Measurements from ENCODE around the gene OR6M1.

OR6M1 gene

DNA sequence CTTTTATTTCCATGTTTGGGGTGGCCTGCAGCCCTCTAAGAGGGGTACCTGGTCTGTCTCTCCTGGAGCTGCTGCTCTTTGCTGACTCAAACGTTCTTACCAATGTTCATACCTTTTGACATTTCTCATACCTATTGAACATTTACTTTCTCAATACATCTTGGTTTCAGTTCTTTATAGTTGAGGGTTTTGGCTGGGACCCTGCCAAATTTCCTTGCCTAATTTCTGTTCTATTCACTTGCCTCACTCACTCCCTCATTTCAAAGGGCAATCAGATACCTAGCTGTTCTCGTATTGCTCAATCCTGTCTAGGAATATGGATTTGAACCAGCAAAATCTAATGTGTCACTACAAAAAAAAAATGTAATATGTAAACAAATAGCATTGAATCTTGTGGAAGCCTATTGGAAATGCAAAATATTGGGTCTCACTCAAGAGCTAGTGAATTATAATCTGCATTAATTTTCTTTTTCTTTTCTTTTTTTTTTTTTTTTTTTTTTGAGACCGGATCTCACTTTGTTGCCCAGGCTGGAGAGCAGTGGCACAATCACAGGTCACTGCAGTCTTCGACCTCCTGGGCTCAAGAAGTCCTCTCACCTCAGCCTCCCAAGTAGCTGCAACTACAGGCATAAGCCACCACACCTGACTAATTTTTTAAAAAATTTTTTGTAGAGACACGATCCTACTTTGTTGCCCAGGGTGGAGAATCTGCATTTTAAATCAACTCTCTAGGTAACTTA lies 7.5 kb downstream of the OR6M1 start:
- Histone ChIP-seq H2AFZ (ENCODE audit: low read length) (no peak overlapping the region), H3K18ac (ENCODE audit: low read length) (no peak overlapping the region), H3K4ac (ENCODE audit: low read length) (no peak overlapping the region), H2BK120ac (ENCODE audit: low read depth, low read length) (no peak overlapping the region), H3K14ac (ENCODE audit: low read length) (no peak overlapping the region), H2BK5ac (ENCODE audit: low read length) (no peak overlapping the region), H3K4me2 (ENCODE audit: insufficient read depth, low read length, poor library complexity, severe bottlenecking) (no peak overlapping the region), H3K27me3 (ENCODE audit: control insufficient read depth in 3 of 3, insufficient read depth in 3 of 3, low read depth in 1 of 3, low read length in 3 of 3) (no peaks in the 10 kb centered on the region), H3K27ac (replicated peaks; ENCODE audit: low read length) (no peak overlapping the region), H2AK5ac (ENCODE audit: low read depth, low read length) (no peak overlapping the region), H3K4me3 (ENCODE audit: low read length in 2 of 2) (no peak overlapping the region), H2BK12ac (ENCODE audit: low read length) (no peak overlapping the region), H3K79me1 (ENCODE audit: low read depth, low read length) (no peaks in the 10 kb centered on the region), H3K23ac (ENCODE audit: low read depth, low read length, poor library complexity) (no peak overlapping the region), H4K8ac (ENCODE audit: low read depth, low read length) (no peak overlapping the region), H3K36me3 (replicated peaks in 1 of 2; ENCODE audit: control insufficient read depth in 2 of 2, insufficient read depth in 2 of 2, low read length in 2 of 2) (no peaks in the 10 kb centered on the region), H3K9ac (ENCODE audit: low read depth, low read length, poor library complexity) (no peak overlapping the region), H3K4me1 (ENCODE audit: control insufficient read depth in 2 of 2, insufficient read depth in 1 of 2, low read depth in 1 of 2, low read length in 2 of 2) (no peaks in the 10 kb centered on the region), H4K91ac (ENCODE audit: low read depth, low read length, poor library complexity) (no peak overlapping the region), H2BK15ac (ENCODE audit: low read length) (no peak overlapping the region), H3K9me3 (replicated peaks in 1 of 2; ENCODE audit: control insufficient read depth in 2 of 2, insufficient read depth in 1 of 2, low read depth in 1 of 2, low read length in 2 of 2) (no peaks in the 10 kb centered on the region)
- DNase-seq (ENCODE audit: low spot score) = no peak
- no CpG with 5 or more reads among the region's 5 CpGs for WGBS, 2 donors (ENCODE audit: extremely low coverage in 2 of 2, insufficient read length in 2 of 2, insufficient replicate concordance in 1 of 2)

DNA sequence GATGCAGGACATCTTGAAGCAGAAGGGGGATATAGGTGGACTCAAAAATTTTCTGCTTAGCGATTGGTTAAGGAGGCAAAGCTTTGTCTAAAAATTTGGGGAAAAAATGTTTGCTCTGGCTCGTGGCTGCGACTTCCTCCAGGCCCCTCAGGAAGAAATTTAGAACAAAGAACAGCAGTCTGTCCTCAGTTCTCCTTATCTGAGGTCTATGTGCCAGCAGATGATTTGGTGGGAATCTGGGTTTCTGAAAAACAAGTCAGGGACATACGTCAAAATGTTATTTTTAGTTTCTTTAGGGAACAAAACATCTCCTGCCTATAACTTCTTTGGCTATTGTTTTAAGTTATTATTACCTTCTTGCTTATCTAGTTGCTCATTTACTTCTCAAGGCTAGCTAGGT lies 8.1 kb downstream of the OR6M1 start:
- Histone ChIP-seq H2BK120ac (ENCODE audit: low read depth, low read length) (no peak overlapping the region), H4K8ac (ENCODE audit: low read depth, low read length) (no peak overlapping the region), H2BK15ac (ENCODE audit: low read length) (no peak overlapping the region), H3K9ac (ENCODE audit: low read depth, low read length, poor library complexity) (no peak overlapping the region), H3K23ac (ENCODE audit: low read depth, low read length, poor library complexity) (no peak overlapping the region), H3K4ac (ENCODE audit: low read length) (no peak overlapping the region), H3K14ac (ENCODE audit: low read length) (no peak overlapping the region), H2AFZ (ENCODE audit: low read length) (no peak overlapping the region), H3K4me3 (ENCODE audit: low read length in 2 of 2) (no peak overlapping the region), H2BK5ac (ENCODE audit: low read length) (no peak overlapping the region), H3K9me3 (replicated peaks in 1 of 2; ENCODE audit: control insufficient read depth in 2 of 2, insufficient read depth in 1 of 2, low read depth in 1 of 2, low read length in 2 of 2) (no peaks in the 10 kb centered on the region), H3K79me1 (ENCODE audit: low read depth, low read length) (no peaks in the 10 kb centered on the region), H2AK5ac (ENCODE audit: low read depth, low read length) (no peak overlapping the region), H3K36me3 (replicated peaks in 1 of 2; ENCODE audit: control insufficient read depth in 2 of 2, insufficient read depth in 2 of 2, low read length in 2 of 2) (no peaks in the 10 kb centered on the region), H2BK12ac (ENCODE audit: low read length) (no peak overlapping the region), H3K27ac (replicated peaks; ENCODE audit: low read length) (no peak overlapping the region), H3K4me2 (ENCODE audit: insufficient read depth, low read length, poor library complexity, severe bottlenecking) (no peak overlapping the region), H3K18ac (ENCODE audit: low read length) (no peak overlapping the region), H4K91ac (ENCODE audit: low read depth, low read length, poor library complexity) (no peak overlapping the region), H3K4me1 (ENCODE audit: control insufficient read depth in 2 of 2, insufficient read depth in 1 of 2, low read depth in 1 of 2, low read length in 2 of 2) (no peaks in the 10 kb centered on the region), H3K27me3 (ENCODE audit: control insufficient read depth in 3 of 3, insufficient read depth in 3 of 3, low read depth in 1 of 3, low read length in 3 of 3) (no peaks in the 10 kb centered on the region)
- DNase-seq (ENCODE audit: low spot score) = no peak
- no CpG with 5 or more reads among the region's 4 CpGs for WGBS, 2 donors (ENCODE audit: extremely low coverage in 2 of 2, insufficient read length in 2 of 2, insufficient replicate concordance in 1 of 2)

DNA sequence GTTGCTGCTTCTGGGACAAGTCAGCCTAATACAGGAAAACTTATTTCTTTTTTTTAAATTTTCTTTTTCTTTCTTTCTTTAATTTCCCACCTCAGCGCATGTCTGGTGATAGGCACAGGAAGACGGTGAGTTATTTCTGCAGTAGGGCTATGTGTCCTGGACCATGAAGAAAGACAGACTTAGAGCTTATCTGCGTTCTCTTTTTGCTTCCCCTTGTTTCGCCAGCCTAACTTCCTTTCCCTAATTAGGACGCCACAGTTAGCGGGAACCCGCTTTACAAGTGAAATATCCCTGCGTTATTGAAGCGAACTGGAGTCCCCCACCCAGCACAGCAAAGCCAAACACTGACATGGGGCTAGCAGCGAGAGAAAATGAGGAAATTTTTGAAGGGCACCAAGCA lies 8.6 kb downstream of the OR6M1 start:
- Histone ChIP-seq H3K18ac (ENCODE audit: low read length) (no peak overlapping the region), H2BK5ac (ENCODE audit: low read length) (no peak overlapping the region), H3K4me1 (ENCODE audit: control insufficient read depth in 2 of 2, insufficient read depth in 1 of 2, low read depth in 1 of 2, low read length in 2 of 2) (no peaks in the 10 kb centered on the region), H3K4me3 (ENCODE audit: low read length in 2 of 2) (no peak overlapping the region), H2BK12ac (ENCODE audit: low read length) (no peak overlapping the region), H2AFZ (ENCODE audit: low read length) (no peak overlapping the region), H4K8ac (ENCODE audit: low read depth, low read length) (no peak overlapping the region), H4K91ac (ENCODE audit: low read depth, low read length, poor library complexity) (no peak overlapping the region), H3K79me1 (ENCODE audit: low read depth, low read length) (no peaks in the 10 kb centered on the region), H2AK5ac (ENCODE audit: low read depth, low read length) (no peak overlapping the region), H3K9ac (ENCODE audit: low read depth, low read length, poor library complexity) (no peak overlapping the region), H2BK120ac (ENCODE audit: low read depth, low read length) (no peak overlapping the region), H3K23ac (ENCODE audit: low read depth, low read length, poor library complexity) (no peak overlapping the region), H3K4me2 (ENCODE audit: insufficient read depth, low read length, poor library complexity, severe bottlenecking) (no peak overlapping the region), H3K36me3 (replicated peaks in 1 of 2; ENCODE audit: control insufficient read depth in 2 of 2, insufficient read depth in 2 of 2, low read length in 2 of 2) (no peaks in the 10 kb centered on the region), H3K4ac (ENCODE audit: low read length) (no peak overlapping the region), H3K9me3 (replicated peaks in 1 of 2; ENCODE audit: control insufficient read depth in 2 of 2, insufficient read depth in 1 of 2, low read depth in 1 of 2, low read length in 2 of 2) (no peaks in the 10 kb centered on the region), H3K27ac (replicated peaks; ENCODE audit: low read length) (no peak overlapping the region), H2BK15ac (ENCODE audit: low read length) (no peak overlapping the region), H3K14ac (ENCODE audit: low read length) (no peak overlapping the region), H3K27me3 (ENCODE audit: control insufficient read depth in 3 of 3, insufficient read depth in 3 of 3, low read depth in 1 of 3, low read length in 3 of 3) (no peaks in the 10 kb centered on the region)
- WGBS, 2 donors (ENCODE audit: extremely low coverage in 2 of 2, insufficient read length in 2 of 2, insufficient replicate concordance in 1 of 2) = no CpG with 5 or more reads among the region's 10 CpGs
- DNase-seq (ENCODE audit: low spot score) = no peak

DNA sequence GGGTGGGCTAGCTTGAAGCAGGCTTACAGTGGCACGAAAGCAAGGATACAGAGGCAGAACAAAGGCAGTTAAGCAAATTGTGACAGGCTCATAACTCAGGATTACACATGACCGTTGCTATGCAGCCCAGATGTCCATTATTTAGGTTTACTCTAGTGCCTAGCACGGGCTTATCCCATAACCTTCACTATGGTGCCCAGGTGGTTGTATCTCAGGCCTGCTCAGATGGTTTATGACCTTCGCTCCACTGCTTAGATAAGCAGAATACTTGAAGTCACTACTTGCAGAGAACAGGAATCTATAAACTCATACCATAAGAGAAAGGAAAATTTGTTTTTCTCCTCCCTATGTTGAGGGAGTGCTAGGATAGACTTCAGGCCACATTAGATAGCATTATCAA lies 9.0 kb downstream of the OR6M1 start:
- H3K14ac ChIP-seq (ENCODE audit: low read length) = no peak overlapping the region
- no peak overlapping the region for H2AFZ ChIP-seq (ENCODE audit: low read length)
- whole genome bisulfite sequencing, 2 donors (ENCODE audit: extremely low coverage in 2 of 2, insufficient read length in 2 of 2, insufficient replicate concordance in 1 of 2) = no CpG with 5 or more reads among the region's 4 CpGs
- no peak for DNase-seq (ENCODE audit: low spot score)
- H3K4me1 ChIP-seq (ENCODE audit: control insufficient read depth in 2 of 2, insufficient read depth in 1 of 2, low read depth in 1 of 2, low read length in 2 of 2) = no peaks in the 10 kb centered on the region
- H3K4me2 ChIP-seq (ENCODE audit: insufficient read depth, low read length, poor library complexity, severe bottlenecking) = no peak overlapping the region
- H2BK5ac ChIP-seq (ENCODE audit: low read length) = no peak overlapping the region
- no peak overlapping the region for H3K27ac ChIP-seq (replicated peaks; ENCODE audit: low read length)
- H2BK120ac ChIP-seq (ENCODE audit: low read depth, low read length) = no peak overlapping the region
- no peak overlapping the region for H2AK5ac ChIP-seq (ENCODE audit: low read depth, low read length)
- no peak overlapping the region for H3K18ac ChIP-seq (ENCODE audit: low read length)
- no peak overlapping the region for H4K8ac ChIP-seq (ENCODE audit: low read depth, low read length)
- H2BK12ac ChIP-seq (ENCODE audit: low read length) = no peak overlapping the region
- no peak overlapping the region for H3K9ac ChIP-seq (ENCODE audit: low read depth, low read length, poor library complexity)
- no peaks in the 10 kb centered on the region for H3K36me3 ChIP-seq (replicated peaks in 1 of 2; ENCODE audit: control insufficient read depth in 2 of 2, insufficient read depth in 2 of 2, low read length in 2 of 2)
- H3K23ac ChIP-seq (ENCODE audit: low read depth, low read length, poor library complexity) = no peak overlapping the region
- H3K27me3 ChIP-seq (ENCODE audit: control insufficient read depth in 3 of 3, insufficient read depth in 3 of 3, low read depth in 1 of 3, low read length in 3 of 3) = no peaks in the 10 kb centered on the region
- no peaks in the 10 kb centered on the region for H3K79me1 ChIP-seq (ENCODE audit: low read depth, low read length)
- no peak overlapping the region for H3K4ac ChIP-seq (ENCODE audit: low read length)
- no peak overlapping the region for H4K91ac ChIP-seq (ENCODE audit: low read depth, low read length, poor library complexity)
- no peak overlapping the region for H2BK15ac ChIP-seq (ENCODE audit: low read length)
- H3K9me3 ChIP-seq (replicated peaks in 1 of 2; ENCODE audit: control insufficient read depth in 2 of 2, insufficient read depth in 1 of 2, low read depth in 1 of 2, low read length in 2 of 2) = no peaks in the 10 kb centered on the region
- no peak overlapping the region for H3K4me3 ChIP-seq (ENCODE audit: low read length in 2 of 2)

Data from neuronal stem cell (in vitro differentiated cells).